IPS-15b (cell line): ENCODE results near the gene TNNI3K.

Source experiments
- H3K27me3 ChIP-seq: one replicate; pipeline ENCODE4 v1.6.1; 2013; ENCODE audit warnings: low read length; ENCODE audit not compliant: control insufficient read depth, insufficient read depth
- H3K36me3 ChIP-seq: one replicate; pipeline ENCODE4 v1.6.1; 2013; ENCODE audit warnings: low read length; ENCODE audit not compliant: control insufficient read depth, insufficient read depth
- H3K4me1 ChIP-seq: one replicate; pipeline ENCODE4 v1.6.1; 2013; ENCODE audit warnings: mild to moderate bottlenecking, low read length; ENCODE audit not compliant: control insufficient read depth, insufficient read depth
- H3K4me3 ChIP-seq: one replicate; pipeline ENCODE4 v1.5.1; 2013; ENCODE audit warnings: low read depth, low read length
- H3K9ac ChIP-seq: one replicate; pipeline ENCODE4 v1.6.1; 2013; ENCODE audit warnings: low read depth, mild to moderate bottlenecking, low read length
- H3K9me3 ChIP-seq: one replicate; pipeline ENCODE4 v1.6.1; 2013; ENCODE audit warnings: mild to moderate bottlenecking, low read length; ENCODE audit not compliant: control insufficient read depth, insufficient read depth

The TNNI3K gene

GRCh38 chr1:74591949-74592348 lies 356.8 kb downstream of the TNNI3K start:
- Histone ChIP-seq H3K4me3 (no peak overlapping the region), H3K9me3 (no peaks in the 10 kb centered on the region), H3K4me1 (no peaks in the 10 kb centered on the region), H3K36me3 (no peaks in the 10 kb centered on the region), H3K27me3 (no peaks in the 10 kb centered on the region), H3K9ac (no peak overlapping the region)

GRCh38 chr1:74592580-74593355 lies 357.6 kb downstream of the TNNI3K start:
- H3K27me3 ChIP-seq: no peaks in the 10 kb centered on the region
- no peak overlapping the region for H3K9ac ChIP-seq
- H3K9me3 ChIP-seq: no peaks in the 10 kb centered on the region
- no peaks in the 10 kb centered on the region for H3K36me3 ChIP-seq
- H3K4me3 ChIP-seq: no peak overlapping the region
- H3K4me1 ChIP-seq: no peaks in the 10 kb centered on the region
